HPDE6-E6E7 (cell line): ENCODE data around the gene SUFU.

Experiments
- DNase-seq: peaks from one replicate; pipeline ENCODE4 v3.0.0; 2011; ENCODE audit warnings: missing footprints; ENCODE audit errors: extremely low spot score

The SUFU gene

GRCh38 chr10:102670065-102670670 is 166.4 kb downstream of the SUFU start:
- no peak for DNase-seq

- no peak for DNase-seq
Measured at GRCh38 chr10:102670871-102671434, 167.2 kb downstream of the SUFU start.

- DNase-seq = no peak
Measured at GRCh38 chr10:102673236-102673818, 169.6 kb downstream of the SUFU start.

GRCh38 chr10:102673819-102674511 is 170.2 kb downstream of the SUFU start:
- peak; percentile 81 for DNase-seq

GRCh38 chr10:102674566-102674965 is 170.8 kb downstream of the SUFU start:
- DNase-seq = no peak

GRCh38 chr10:102675011-102675665 is 171.4 kb downstream of the SUFU start:
- no peak for DNase-seq

- no peak for DNase-seq
Measured at GRCh38 chr10:102675666-102676533, 172.1 kb downstream of the SUFU start.

GRCh38 chr10:102676534-102677315 is 173.0 kb downstream of the SUFU start:
- no peak for DNase-seq

GRCh38 chr10:102677331-102678067 is 173.7 kb downstream of the SUFU start:
- no peak for DNase-seq

GRCh38 chr10:102678068-102678400 is 174.3 kb downstream of the SUFU start:
- no peak for DNase-seq

- DNase-seq = no peak
Measured at GRCh38 chr10:102678842-102679289, 175.1 kb downstream of the SUFU start.

GRCh38 chr10:102679596-102679995 is 175.8 kb downstream of the SUFU start:
- DNase-seq = no peak

GRCh38 chr10:102681696-102682095 is 177.9 kb downstream of the SUFU start:
- DNase-seq = no peak

GRCh38 chr10:102682416-102682815 is 178.6 kb downstream of the SUFU start:
- no peak for DNase-seq

- DNase-seq = no peak
Measured at GRCh38 chr10:102682981-102683380, 179.2 kb downstream of the SUFU start.
